ENCODE results near the gene UGT1A5.

GRCh38 chr2:233671290-233672161, 41.2 kb upstream of the UGT1A5 start, which contains the start of gene UGT1A9:
- TF ChIP-seq CTCF (IDR thresholded peaks at IDR 0.05) (no peak), POLR2A (IDR thresholded peaks at IDR 0.05) (no peak)
